NCI-H345 treated with DMSO at 0.1 percent for 48 hours (cell line): ENCODE results near the gene ARHGEF7.

Experiments
- DNase-seq: peaks from one replicate; lab custom pipeline; 2025; ENCODE audit not compliant: unreplicated experiment; lab: John Stamatoyannopoulos, UW

The ARHGEF7 gene

GRCh38 chr13:111322001-111322915 is 207.1 kb downstream of the ARHGEF7 start:
- no peak for DNase-seq

DNA sequence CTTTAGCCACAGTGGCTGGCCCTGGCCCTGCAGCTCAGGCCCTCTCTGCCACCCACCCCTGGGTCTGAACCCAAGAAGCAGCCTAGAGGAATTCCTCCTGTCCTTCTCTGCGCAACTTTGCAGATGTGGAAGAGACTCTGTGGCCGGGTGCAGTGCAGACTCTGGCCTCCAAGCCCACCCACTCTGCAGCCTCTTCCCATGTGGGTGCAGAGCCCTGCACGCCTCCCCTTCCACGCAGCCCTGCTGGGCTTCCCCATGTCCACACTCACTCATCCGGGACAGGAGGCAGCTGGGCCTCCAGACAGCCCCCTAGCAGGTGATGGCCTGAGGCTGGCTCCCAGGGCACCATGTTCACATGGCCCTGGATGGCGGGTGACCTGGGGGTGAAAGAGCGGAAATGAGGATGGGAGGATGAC is 207.8 kb downstream of the ARHGEF7 start:
- no peak for DNase-seq

GRCh38 chr13:111323549-111323948 is 208.4 kb downstream of the ARHGEF7 start:
- DNase-seq, result no peak

DNA sequence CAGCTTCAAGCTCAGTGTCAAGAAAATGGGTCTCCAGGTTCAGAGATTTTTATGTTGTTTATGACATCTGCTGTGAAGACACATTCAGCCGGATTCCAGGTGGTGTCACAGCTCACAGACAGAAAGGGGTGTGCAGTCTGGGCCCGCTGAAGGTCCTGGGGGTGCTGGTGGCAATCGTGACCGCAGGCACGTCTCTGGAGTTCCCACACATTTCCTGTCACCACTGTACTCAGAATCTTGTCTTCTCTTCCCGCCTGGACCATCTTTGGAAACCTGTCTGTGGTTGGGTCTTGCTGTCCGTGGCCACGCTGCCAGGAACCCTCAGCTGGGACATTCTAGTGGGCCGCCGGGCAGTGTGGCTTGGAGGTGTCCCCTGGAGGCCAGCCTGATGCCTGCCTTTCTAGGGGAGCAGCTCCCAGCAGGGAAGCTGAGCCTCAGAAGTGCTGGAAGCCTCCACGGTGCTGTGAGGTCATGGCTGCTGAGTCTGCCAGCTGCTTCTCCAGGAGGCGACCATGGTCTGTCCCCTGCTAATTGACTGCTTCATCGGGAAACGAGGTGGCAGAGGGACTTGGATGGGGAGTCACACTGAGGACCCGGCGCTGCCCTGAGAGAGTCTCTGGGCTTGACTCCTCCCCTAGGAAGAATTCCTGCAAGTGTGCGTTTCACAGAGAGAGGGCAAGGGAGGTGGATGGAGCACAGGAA is 209.0 kb downstream of the ARHGEF7 start:
- no peak for DNase-seq

DNA sequence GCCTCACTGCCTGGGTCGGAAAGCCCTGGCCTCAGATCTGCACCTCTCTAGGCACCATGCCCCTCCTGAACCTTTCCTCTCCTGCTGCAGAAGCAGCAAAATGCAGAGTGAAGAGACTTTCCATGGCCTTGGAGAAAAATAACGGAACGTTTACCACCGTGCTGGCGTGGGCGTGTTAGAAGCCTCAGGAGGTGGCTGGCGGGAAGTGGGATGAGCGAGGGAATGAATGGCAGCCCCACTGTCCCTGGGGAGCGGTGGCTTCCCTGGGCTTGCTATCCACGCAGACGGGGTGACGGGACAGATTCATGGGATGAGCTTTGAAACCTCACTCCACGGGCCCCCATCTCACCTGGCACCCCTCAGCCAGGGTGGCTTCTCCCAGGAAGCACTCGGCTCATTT is 209.6 kb downstream of the ARHGEF7 start:
- DNase-seq, result no peak

DNA sequence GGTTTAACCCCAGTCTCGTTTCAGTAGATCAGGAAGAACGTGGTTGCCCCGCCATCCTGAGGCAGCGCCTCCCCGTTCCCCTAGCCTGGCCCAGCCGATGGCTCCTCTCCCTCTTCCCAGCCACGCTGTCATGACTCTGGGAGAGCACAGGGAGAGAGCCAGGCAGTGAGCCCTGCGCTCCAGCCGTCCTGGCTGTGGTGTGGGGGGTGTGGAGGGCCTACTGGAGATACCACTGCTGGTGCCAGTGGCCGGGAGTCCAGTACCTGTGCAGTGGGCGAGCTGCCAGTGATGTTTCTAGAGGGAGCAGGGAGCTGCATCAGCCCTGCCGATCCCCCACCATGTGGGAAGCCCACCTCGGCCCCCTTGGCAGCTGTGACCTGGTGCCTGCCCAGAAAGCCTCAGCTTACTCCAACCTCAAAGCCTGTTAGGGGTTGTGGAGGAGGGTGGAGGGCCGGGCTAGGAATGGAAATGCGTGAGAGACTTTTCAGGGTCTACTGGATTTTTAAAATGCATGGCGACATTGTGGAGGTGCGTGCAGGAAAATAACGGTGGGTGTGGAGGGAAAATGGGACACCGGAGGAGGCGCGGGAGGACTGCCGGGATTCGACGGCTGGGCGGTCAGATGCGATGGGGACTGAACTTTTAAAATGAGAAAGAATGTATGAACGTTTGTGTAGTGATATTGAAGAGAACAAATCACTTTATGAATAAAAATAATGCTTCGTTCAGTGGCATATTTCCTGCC is 210.2 kb downstream of the ARHGEF7 start:
- DNase-seq, result no peak

DNA sequence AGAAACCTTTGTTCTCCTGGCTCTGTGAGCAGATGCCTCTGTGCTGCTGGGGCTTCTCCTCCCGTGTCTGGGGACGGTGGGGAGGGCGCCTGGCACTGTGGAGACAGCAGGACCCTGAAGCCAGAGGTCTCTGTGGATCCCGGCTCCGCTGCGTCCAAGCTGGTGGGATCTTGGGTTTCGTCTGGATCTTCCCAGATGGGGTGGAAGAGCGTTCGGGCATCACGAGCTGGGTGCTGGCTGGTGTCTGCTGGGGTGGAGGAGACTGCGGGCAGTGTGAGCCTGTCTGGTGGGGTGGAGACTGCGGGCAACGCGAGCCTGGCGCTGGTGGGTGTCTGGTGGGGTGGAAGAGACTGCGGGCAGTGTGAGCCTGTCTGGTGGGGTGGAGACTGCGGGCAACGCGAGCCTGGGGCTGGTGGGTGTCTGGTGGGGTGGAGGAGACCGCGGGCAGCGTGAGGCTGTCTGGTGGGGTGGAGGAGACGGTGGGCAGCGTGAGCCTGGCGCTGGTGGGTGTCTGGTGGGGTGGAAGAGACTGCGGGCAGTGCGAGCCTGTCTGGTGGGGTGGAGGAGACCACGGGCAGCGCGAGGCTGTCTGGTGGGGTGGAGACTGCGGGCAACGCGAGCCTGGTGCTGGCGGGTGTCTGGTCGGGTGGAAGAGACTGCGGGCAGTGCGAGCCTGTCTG is 211.0 kb downstream of the ARHGEF7 start:
- no peak for DNase-seq

DNA sequence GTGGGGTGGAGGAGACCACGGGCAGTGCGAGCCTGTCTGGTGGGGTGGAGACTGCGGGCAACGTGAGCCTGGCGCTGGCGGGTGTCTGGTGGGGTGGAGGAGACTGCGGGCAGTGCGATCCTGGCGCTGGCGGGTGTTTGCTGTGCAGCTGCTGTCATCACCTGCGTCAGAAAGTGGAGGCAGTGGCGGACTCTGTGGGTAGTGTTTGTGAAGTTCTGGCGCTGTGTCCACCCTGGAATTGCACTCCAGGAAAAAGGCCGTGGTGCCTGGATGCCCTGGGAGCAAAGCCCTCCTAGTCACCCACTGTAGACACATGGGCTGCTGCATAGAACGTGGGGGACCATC is 211.5 kb downstream of the ARHGEF7 start:
- no peak for DNase-seq

DNA sequence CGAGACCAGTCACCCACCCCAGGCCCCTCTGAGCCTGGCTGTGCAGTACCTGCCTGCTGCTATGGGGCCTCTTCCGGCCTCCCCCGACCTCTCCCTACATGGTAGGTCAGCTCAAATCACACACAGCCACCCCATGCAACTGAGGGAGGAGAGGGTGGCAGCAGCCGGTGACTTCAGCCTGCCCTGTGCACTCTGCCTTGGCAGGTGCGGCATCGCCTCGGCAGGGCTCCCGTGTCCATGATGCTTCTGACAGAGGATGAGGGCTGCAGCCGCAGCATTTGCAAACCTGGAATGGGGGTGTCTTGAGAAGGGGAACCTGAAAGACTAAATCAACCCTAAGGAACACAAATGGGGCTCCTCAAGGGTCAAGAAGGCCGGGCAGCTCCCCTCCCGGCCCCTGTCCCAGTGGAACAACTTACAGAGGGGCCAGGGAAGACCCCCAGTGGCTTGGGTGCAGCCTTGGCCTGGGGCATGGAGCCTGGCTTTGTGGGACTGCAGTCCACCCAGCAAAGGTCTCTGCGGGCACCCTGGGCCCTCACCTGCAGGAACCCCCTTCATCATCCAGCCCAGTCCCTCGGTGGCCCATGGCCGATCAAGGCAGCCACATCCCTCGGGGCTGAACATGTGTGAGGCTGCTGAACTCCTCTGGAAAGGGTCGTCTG is 212.0 kb downstream of the ARHGEF7 start:
- no peak for DNase-seq

DNA sequence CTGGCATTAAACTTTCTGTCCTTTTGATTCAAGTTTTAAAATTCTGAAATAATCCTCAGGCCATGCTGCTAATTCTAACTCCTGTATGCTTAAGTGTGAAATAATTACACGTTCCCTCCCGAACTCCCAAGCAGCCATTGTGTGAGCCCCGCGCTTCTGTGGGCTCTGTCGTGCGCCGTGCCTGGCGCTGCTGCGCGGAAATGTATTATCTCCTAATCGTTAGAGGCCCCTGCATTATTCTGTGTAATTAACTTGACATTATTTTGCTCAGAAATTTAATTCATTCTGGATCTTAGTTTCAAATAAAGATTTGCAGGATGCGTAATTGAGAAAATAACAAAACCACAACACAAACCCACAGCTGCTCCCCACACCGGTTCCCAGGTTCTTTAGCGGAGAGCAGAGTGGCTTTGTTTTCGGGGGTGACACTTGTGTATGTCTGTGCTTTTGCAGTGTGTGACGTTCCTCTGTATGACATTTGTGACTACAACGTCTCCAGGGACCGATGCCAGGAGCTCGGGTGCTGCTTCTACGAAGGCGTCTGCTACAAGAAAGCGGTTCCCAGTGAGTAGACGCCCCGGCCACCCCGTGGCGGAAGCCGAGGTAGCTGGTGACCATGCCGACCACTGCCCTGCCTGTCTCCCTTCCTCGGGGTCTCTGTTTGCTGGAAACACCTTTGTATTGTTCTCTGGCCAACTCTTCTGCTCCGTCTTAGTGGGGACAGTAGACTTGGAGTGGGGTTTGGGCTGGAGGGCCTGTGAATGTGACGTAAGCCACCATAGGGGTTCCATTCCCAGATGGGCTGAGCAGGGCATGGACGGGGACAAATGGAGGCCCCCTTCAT is 212.8 kb downstream of the ARHGEF7 start:
- no peak for DNase-seq

DNA sequence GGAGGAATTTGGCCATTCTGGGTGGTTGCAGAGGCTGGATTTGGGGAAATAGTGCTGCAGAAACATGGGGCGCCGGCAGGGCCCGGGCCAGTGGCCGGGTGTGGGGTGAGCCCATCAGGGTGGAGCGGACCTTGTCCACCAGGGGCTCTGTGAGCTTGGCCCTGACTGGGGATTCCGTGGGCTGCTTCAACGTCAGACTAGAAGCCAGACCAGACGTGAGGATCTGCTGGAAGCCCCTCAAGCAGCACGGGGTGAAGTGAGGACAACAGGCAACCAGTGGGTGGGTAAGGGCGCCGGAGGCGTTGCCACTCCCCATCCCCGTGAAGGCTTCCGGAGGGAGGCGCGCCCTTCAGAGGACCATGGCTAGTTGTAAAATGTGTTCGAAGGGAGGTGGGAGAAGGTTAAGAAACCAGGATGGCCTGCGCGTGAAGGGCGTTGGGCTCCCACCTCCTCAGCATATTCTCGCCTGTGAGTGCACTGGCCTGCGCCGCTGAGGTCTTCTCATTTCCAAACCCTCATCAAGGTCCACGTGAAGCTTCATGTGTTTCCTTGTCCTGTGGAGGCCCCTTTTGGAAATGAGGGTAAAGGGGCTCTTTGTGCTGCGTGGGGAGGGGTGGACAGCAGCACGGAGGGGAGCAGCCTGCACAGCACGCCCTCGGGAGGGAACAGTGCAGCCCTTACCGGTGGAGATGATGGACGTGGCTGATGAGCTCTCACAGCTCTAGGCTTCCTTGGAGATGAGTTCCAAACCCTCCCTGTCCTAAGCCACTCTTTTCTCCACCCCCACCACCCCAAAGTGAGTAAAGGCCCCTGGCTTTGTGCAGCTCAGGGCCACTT is 213.7 kb downstream of the ARHGEF7 start:
- no peak for DNase-seq

- no peak for DNase-seq
Observed at GRCh38 chr13:111329641-111330040, 214.5 kb downstream of the ARHGEF7 start.

- DNase-seq, result no peak
Observed at GRCh38 chr13:111330066-111330610, 215.0 kb downstream of the ARHGEF7 start.

GRCh38 chr13:111335298-111335697 is 220.2 kb downstream of the ARHGEF7 start:
- no peak for DNase-seq

GRCh38 chr13:111336666-111337065 is 221.6 kb downstream of the ARHGEF7 start:
- no peak for DNase-seq

DNA sequence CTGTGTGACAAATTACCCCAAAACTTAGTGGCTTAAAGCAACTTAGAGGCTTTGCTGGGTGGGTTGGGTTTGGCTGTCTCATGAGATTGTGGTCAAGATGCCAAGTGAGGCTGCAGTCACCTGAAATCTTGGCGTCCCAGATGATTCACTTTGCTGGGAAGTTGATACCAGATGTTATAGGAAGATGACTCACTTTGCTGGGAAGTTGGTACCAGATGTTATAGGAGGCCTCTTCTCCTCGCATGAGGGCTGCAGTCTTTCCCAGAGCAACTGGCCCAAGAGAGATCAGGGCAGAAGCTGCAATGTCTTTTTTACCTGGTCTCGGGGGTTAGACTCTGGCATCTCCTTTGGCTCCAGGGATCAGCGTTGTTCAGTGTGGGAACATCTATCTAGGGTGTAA is 222.1 kb downstream of the ARHGEF7 start:
- DNase-seq, result no peak

DNA sequence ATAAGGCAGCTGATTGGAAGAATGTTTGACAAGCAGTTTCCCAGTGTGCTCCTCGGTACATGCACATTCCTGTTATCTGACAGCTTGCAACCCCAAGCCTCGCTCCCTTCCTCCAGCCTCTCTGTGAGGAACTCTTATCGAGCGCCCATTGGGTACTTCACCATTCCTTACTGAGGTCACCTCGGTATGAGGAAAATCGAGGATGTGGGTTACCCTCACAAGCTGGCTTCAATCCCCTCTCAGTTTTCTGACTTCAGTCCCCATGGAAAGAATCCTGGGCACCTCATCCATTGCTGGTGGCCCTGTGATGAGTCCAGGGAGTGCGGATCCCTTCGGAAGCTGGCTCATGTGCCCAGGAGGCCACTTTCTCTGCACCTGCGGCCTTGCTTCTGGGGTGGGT is 222.6 kb downstream of the ARHGEF7 start:
- no peak for DNase-seq

- DNase-seq, result no peak
Observed at GRCh38 chr13:111338841-111339240, 223.7 kb downstream of the ARHGEF7 start.
